OCI-LY3 (cell line): Measurements from ENCODE around the gene SPIRE1.
"Not testable (repeated sequence)": the region's sequence is repeated elsewhere in the genome, so short reads cannot be mapped to it uniquely, and the experiment has no call there.

ENCODE experiments used
- H2AFZ ChIP-seq: fragments of 200-600, 300-600 bp; shearing (Covaris generic); 2 replicates; pipeline ENCODE4 v1.6.0; 2014; ENCODE audit warnings: antibody characterized with exemption, low read depth, low read length
- H3K27ac ChIP-seq: fragments of 200-600, 300-600 bp; sonication (generic); 2 replicates; pipeline ENCODE4 v1.5.1; 2014; ENCODE audit warnings: mild to moderate bottlenecking, low read length, moderate library complexity, mixed read lengths
- H3K27me3 ChIP-seq: fragments of 200-600, 300-600 bp; sonication (generic); 2 replicates; pipeline ENCODE4 v1.6.1; 2014; ENCODE audit warnings: low read depth, low read length, mixed read lengths
- H3K36me3 ChIP-seq: fragments of 200-600, 300-600 bp; sonication (generic); replicated peaks from 2 replicates; pipeline ENCODE3; 2014; ENCODE audit warnings: low read depth, low read length, mixed read lengths
- H3K4me1 ChIP-seq: fragments of 300-600, 200-600 bp; sonication (generic); 2 replicates; pipeline ENCODE4 v1.6.1; 2014; ENCODE audit warnings: low read length, mixed read lengths
- H3K4me2 ChIP-seq: fragments of 200-600, 300-600 bp; sonication (generic); 2 replicates; pipeline ENCODE4 v1.6.1; 2014; ENCODE audit warnings: low read length, mixed read lengths
- H3K4me3 ChIP-seq: fragments of 300-600, 200-600 bp; sonication (generic); 2 replicates; pipeline ENCODE4 v1.5.1; 2014; ENCODE audit warnings: antibody characterized with exemption, mild to moderate bottlenecking, low read length, moderate library complexity
- H3K79me2 ChIP-seq: fragments of 300-600, 200-600 bp; shearing (Covaris generic); 2 replicates; pipeline ENCODE4 v1.6.1; 2014; ENCODE audit warnings: mild to moderate bottlenecking, low read length, mixed read lengths
- H3K9ac ChIP-seq: fragments of 300-600, 200-600 bp; shearing (Covaris generic); 2 replicates; pipeline ENCODE4 v1.6.0; 2014; ENCODE audit warnings: mild to moderate bottlenecking, low read length, moderate library complexity
- H3K9me3 ChIP-seq: fragments of 200-600, 300-600 bp; shearing (Covaris generic); 2 replicates; pipeline ENCODE4 v1.6.1; 2014; ENCODE audit warnings: low read length, mixed read lengths; ENCODE audit not compliant: insufficient read depth
- H4K20me1 ChIP-seq: fragments of 200-600, 300-600 bp; sonication (generic); 2 replicates; pipeline ENCODE4 v1.6.1; 2016; ENCODE audit warnings: low read length, mixed read lengths; ENCODE audit not compliant: insufficient read depth
- CTCF ChIP-seq: fragments of 200-600, 300-600 bp; sonication (generic); IDR thresholded peaks from 2 replicates; pipeline ENCODE4 v1.5.1; 2014; ENCODE audit warnings: antibody characterized with exemption, low read length, low read depth
- EZH2phosphoT487 ChIP-seq: fragments of 200-600 bp; shearing (Covaris generic); IDR thresholded peaks from 2 replicates; pipeline ENCODE4 v1.6.1; 2018; ENCODE audit warnings: antibody characterized with exemption, mixed run types, low read depth

The SPIRE1 gene

GRCh38 chr18:12416098-12416729, 241.7 kb downstream of the SPIRE1 start:
- H3K79me2 ChIP-seq: peaks cover 20% of the 10 kb centered on the region
- H3K36me3 ChIP-seq: peaks cover 6% of the 10 kb centered on the region
- H3K27ac ChIP-seq: no peak overlapping the region
- H3K4me3 ChIP-seq: no peak overlapping the region
- no peak overlapping the region for H3K9ac ChIP-seq
- H2AFZ ChIP-seq: no peak overlapping the region
- H3K4me2 ChIP-seq: no peak overlapping the region
- H3K4me1 ChIP-seq: peaks cover 4% of the 10 kb centered on the region
- H3K27me3 ChIP-seq: no peaks in the 10 kb centered on the region
- no peaks in the 10 kb centered on the region for H3K9me3 ChIP-seq
- no peaks in the 10 kb centered on the region for H4K20me1 ChIP-seq
- no peak for TF ChIP-seq EZH2phosphoT487
- TF ChIP-seq CTCF: no peak

GRCh38 chr18:12411456-12411855, 246.5 kb downstream of the SPIRE1 start:
- Histone ChIP-seq H3K9me3 (no peaks in the 10 kb centered on the region), H2AFZ (no peak overlapping the region), H3K4me2 (no peak overlapping the region), H3K79me2 (peaks cover 45% of the 10 kb centered on the region), H3K9ac (no peak overlapping the region), H3K27me3 (peaks cover 6% of the 10 kb centered on the region), H3K27ac (no peak overlapping the region), H3K4me1 (peaks cover 13% of the 10 kb centered on the region; the same call in 1 of the 2 replicates), H3K4me3 (no peak overlapping the region), H3K36me3 (peaks cover 8% of the 10 kb centered on the region), H4K20me1 (0 out of 2 replicates have a peak, but pooled peaks cover 3% of the 10 kb centered on the region)
- TF ChIP-seq EZH2phosphoT487 (no peak), CTCF (no peak)

GRCh38 chr18:12410747-12411146, 247.2 kb downstream of the SPIRE1 start:
- H3K36me3 ChIP-seq, H3K27ac ChIP-seq, H3K9me3 ChIP-seq, H3K4me2 ChIP-seq, H4K20me1 ChIP-seq, H3K4me3 ChIP-seq, H2AFZ ChIP-seq, H3K9ac ChIP-seq: not testable (repeated sequence)
- Histone ChIP-seq H3K27me3 (peaks cover 13% of the 10 kb centered on the region), H3K79me2 (peaks cover 41% of the 10 kb centered on the region), H3K4me1 (peaks cover 13% of the 10 kb centered on the region; the same call in 1 of the 2 replicates)

- H3K27ac ChIP-seq: no peak overlapping the region
- H3K79me2 ChIP-seq: peaks cover 41% of the 10 kb centered on the region
Observed at GRCh38 chr18:12410081-12410481, 247.8 kb downstream of the SPIRE1 start.

More at GRCh38 chr18:12410081-12410481, 247.8 kb downstream of the SPIRE1 start:
- Histone ChIP-seq H2AFZ (no peak overlapping the region), H3K27me3 (peaks cover 18% of the 10 kb centered on the region), H3K4me3 (no peak overlapping the region), H3K36me3 (peaks cover 8% of the 10 kb centered on the region), H3K4me1 (peaks cover 13% of the 10 kb centered on the region; the same call in 1 of the 2 replicates), H4K20me1 (0 out of 2 replicates have a peak, but pooled peaks cover 3% of the 10 kb centered on the region), H3K4me2 (no peak overlapping the region), H3K9ac (no peak overlapping the region), H3K9me3 (no peaks in the 10 kb centered on the region)
- no peak for TF ChIP-seq CTCF
- no peak for TF ChIP-seq EZH2phosphoT487
